AG04449 (cell line): Measurements from ENCODE around the gene CTDSPL.
"Not testable (repeated sequence)": the region's sequence is repeated elsewhere in the genome, so short reads cannot be mapped to it uniquely, and the experiment has no call there.

Source experiments
- CTCF ChIA-PET: fragments of 350-600 bp; formaldehyde crosslinking; extraction: SDS; loops from one replicate; lab custom pipeline; 2021; ENCODE audit warnings: antibody characterized with exemption; lab: Yijun Ruan, JAX
- POLR2A ChIA-PET: fragments of 400-600, 350-600 bp; formaldehyde crosslinking; extraction: SDS; loops from one replicate; lab custom pipeline; 2020; ENCODE audit warnings: antibody characterized with exemption, inconsistent platforms; lab: Yijun Ruan, JAX
- DNase-seq: peaks from one replicate; pipeline ENCODE4 v3.0.0-alpha.2; 2010; ENCODE audit warnings: low read depth, low spot score
- H3K4me3 ChIP-seq: 2 replicates; pipeline ENCODE4 v1.5.1; 2011; ENCODE audit warnings: low read depth, mild to moderate bottlenecking, control low read depth, low read length
- TF ChIP-seq, protein P1 (sequence below): IDR thresholded peaks from one replicate; pipeline ENCODE4 v1.5.1; 2011; ENCODE audit warnings: mild to moderate bottlenecking, moderate library complexity, low read length, control low read depth, inconsistent platforms; ENCODE audit not compliant: insufficient read depth; ENCODE audit errors: missing control alignments

CTDSPL gene

DNA sequence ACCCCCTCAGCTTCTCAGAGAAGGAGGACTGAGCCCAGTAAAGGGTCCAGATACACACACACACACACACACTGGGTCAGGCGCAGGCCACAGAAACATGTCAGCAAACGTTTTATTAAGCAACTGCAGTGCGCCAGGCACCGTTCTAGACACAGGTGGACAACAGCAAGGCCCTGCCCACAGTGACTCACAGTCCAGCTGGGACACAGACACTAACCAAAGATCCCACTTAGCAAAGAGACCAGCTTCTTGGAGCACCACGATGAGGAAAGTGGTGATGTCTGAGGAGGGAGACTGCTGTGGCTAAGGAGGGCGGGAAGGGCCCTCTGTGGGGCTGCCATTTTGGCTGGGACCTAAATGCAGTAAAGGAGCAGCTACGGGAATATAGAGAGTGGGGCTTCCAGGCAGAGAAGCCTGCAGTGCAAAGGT is 126.1 kb downstream of the CTDSPL start:
- ChIA-PET POLR2A (no interaction called here), CTCF (interaction anchor here (1.0 to 1.4 kb wide), 3 partner anchors 13 to 20 kb away, joined by 3 to 9 read pairs (median 7); no protein-coding TSS in a partner anchor)
- TF ChIP-seq, protein P1, sequence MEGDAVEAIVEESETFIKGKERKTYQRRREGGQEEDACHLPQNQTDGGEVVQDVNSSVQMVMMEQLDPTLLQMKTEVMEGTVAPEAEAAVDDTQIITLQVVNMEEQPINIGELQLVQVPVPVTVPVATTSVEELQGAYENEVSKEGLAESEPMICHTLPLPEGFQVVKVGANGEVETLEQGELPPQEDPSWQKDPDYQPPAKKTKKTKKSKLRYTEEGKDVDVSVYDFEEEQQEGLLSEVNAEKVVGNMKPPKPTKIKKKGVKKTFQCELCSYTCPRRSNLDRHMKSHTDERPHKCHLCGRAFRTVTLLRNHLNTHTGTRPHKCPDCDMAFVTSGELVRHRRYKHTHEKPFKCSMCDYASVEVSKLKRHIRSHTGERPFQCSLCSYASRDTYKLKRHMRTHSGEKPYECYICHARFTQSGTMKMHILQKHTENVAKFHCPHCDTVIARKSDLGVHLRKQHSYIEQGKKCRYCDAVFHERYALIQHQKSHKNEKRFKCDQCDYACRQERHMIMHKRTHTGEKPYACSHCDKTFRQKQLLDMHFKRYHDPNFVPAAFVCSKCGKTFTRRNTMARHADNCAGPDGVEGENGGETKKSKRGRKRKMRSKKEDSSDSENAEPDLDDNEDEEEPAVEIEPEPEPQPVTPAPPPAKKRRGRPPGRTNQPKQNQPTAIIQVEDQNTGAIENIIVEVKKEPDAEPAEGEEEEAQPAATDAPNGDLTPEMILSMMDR = no peak
- DNase-seq = no peak
- H3K4me3 ChIP-seq = no peak overlapping the region

DNA sequence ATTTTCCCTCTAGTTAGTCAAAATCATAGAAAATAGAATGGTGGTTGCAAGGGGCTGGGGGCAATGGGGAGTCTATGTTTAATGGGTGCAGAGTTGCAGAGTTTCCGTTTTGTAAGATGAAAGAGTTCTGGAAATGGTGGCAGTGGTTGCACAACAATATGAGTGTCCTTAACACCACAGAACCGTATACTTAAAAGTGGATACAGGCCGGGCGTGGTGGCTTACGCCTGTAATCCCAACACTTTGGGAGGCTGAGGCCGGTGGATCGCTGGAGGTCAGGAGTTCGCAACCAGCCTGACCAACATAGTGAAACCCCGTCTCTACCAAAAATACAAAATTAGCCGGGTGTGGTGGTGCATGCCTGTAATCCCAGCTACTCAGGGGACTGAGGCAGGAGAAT is 126.7 kb downstream of the CTDSPL start:
- H3K4me3 ChIP-seq, POLR2A ChIA-PET, DNase-seq: not testable (repeated sequence)
- CTCF ChIA-PET = interaction anchor here (1.3 to 1.4 kb wide), 2 partner anchors 14 to 21 kb away, joined by 7 to 9 read pairs; no protein-coding TSS in a partner anchor

DNA sequence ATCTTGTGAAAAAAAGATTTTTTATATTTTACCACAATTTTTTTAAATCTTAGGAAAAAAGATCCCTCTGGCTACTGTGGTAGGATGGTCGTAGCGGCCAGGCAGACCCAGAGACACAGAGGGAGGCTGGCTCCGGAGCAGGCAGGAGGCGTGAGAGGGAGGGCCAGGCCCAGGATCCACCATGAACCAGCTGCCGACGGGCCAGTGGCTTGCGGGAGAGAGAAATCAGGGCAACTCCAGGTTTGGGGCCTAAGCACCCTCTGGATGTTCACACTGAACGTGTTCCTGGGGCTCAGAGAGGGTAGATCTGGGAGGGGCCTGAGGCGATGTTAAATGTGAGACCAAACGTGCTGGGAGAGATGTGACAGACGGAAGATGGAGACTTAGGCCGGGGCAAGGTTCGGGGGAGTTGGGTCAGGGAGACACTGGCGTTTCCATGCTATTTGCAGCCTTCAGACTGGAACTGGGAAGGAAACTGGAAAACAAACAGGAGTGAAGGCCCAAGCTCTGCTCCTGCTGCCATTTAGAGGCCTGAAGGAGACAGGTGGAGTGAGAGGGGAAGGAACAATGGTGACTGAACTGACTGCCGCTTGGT is 127.3 kb downstream of the CTDSPL start:
- TF ChIP-seq, protein P1 = no peak
- DNase-seq = no peak
- POLR2A ChIA-PET = no interaction called here
- CTCF ChIA-PET = interaction anchor here (2.3 kb wide), 1 partner anchor 15 kb away, joined by 7 read pairs; no protein-coding TSS in a partner anchor
- H3K4me3 ChIP-seq = no peak overlapping the region

DNA sequence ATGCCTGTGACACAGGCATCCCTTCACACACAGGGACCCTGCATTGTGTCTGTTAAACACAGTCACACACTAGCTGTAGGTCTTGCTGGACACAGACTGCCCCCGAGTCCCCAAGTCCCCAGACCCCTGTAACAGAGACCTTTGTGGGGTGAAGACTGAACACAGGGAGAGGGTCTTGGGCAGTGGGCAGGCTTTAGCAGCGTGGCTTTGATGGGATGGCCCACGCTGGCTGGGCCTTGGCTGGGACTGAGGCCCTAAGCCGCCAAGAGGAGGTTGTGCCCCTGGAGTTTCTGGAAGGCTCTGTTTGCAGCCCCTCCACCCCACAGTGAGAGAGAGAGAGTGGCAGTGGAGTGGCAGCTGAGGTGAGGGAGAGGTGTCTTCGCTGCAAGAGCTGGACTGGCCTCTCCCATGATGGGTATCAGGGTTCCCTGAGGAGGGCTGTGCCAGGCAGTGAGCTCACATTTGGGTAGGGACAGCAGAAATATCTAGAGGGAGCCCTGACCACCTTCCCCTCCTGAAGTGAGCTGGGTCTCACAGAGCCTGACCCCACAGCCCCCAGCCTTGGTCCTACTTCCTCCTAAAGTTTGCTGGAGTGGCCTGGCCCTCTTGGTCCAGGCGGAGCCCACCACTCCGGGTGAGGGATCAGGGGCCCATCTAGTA is 128.3 kb downstream of the CTDSPL start:
- DNase-seq = no peak
- ChIA-PET POLR2A (no interaction called here), CTCF (interaction anchor here (2.3 kb wide), 1 partner anchor 16 kb away, joined by 7 read pairs; no protein-coding TSS in a partner anchor)
- no peak overlapping the region for H3K4me3 ChIP-seq
- TF ChIP-seq, protein P1 = no peak

DNA sequence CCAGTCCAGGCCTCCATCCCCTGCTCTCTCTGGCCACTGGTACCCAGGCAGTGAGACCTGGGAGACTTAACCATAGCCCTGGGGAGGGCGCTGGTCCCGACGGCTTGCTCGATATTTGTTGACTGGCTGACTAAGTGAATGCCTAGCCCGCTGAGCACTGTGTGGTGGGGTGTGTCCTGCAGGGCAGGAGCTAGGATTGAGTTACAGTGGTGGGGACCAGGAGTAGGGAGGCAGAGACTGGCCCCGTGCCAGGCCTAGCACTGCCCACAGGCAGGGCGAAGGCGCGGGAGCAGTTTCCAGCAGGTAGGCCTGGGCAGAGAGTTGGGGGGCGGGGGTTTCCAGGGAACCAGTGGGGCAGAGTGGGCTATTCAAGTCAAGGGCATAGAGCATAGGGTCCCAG is 128.8 kb downstream of the CTDSPL start, which contains the start of gene VILL:
TSS of gene VILL (plus strand) at position 260 of the 400 bp plus-strand sequence. CDS start 2,887 bp downstream, outside the sequence.
- POLR2A ChIA-PET = no interaction called here
- no peak within 1 kb of the TSS for H3K4me3 ChIP-seq
- TF ChIP-seq, protein P1 = no peak
- DNase-seq = no peak
- CTCF ChIA-PET = interaction anchor here (2.3 kb wide), 1 partner anchor 16 kb away, joined by 7 read pairs; no protein-coding TSS in a partner anchor

DNA sequence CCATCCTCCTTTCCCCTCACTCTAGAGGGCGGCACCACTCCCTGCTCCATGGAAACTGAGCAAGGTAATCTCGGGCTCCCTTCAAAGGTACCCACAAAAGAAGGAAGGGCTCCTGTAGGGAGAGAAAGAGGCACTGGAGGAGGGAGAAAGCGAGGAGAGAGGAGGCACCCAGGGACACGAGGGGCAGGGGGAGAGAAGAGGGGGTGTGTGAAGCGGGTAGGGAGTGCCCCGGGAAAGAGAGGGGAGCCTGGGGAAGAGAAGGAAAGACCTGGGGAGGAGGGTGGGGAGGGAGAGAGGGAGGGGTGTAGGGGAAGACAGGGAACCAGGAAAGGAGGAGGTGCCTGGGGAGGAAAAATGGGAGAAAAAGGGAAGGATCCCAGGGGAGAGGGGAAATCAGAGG is 129.4 kb downstream of the CTDSPL start:
- TF ChIP-seq, protein P1 = no peak
- H3K4me3 ChIP-seq = no peak overlapping the region
- ChIA-PET POLR2A (no interaction called here), CTCF (interaction anchor here (2.3 kb wide), 1 partner anchor 17 kb away, joined by 7 read pairs; no protein-coding TSS in a partner anchor)
- DNase-seq = no peak
